HG02870 (cell line): ENCODE results near the gene SEC14L5.
A peak's percentile ranks its signal among the peaks of the same experiment; 100 is the strongest.
"Not testable (repeated sequence)": the region's sequence is repeated elsewhere in the genome, so short reads cannot be mapped to it uniquely, and the experiment has no call there.

Experiments used
- ATAC-seq: cut with Tn5 transposase; IDR thresholded peaks from one replicate; pipeline ENCODE4 v1.9.1; 2021; ENCODE audit warnings: mild to moderate bottlenecking, moderate library complexity; ENCODE audit not compliant: unreplicated experiment

SEC14L5 gene

DNA sequence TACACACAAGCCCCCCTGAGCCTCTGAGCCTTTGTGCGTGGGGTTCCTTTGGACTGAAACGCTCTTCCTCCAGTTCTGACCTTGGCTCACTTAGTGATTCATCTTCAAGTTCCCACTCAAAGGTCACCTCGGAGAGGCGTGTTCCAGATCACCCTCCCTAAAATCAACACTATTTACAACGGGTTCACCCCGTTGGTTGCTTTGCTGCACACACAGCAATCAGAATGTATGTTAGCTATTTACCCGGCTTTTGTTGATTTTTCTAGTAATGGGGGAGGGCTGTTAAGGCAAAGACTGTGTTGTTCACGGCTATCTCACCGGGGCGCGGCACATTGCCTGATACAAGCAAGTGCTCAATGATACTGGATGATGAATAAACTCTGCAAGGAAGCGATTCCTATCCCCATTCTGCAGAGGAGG, 74.6 kb downstream of the SEC14L5 start:
- ATAC-seq: no peak

DNA sequence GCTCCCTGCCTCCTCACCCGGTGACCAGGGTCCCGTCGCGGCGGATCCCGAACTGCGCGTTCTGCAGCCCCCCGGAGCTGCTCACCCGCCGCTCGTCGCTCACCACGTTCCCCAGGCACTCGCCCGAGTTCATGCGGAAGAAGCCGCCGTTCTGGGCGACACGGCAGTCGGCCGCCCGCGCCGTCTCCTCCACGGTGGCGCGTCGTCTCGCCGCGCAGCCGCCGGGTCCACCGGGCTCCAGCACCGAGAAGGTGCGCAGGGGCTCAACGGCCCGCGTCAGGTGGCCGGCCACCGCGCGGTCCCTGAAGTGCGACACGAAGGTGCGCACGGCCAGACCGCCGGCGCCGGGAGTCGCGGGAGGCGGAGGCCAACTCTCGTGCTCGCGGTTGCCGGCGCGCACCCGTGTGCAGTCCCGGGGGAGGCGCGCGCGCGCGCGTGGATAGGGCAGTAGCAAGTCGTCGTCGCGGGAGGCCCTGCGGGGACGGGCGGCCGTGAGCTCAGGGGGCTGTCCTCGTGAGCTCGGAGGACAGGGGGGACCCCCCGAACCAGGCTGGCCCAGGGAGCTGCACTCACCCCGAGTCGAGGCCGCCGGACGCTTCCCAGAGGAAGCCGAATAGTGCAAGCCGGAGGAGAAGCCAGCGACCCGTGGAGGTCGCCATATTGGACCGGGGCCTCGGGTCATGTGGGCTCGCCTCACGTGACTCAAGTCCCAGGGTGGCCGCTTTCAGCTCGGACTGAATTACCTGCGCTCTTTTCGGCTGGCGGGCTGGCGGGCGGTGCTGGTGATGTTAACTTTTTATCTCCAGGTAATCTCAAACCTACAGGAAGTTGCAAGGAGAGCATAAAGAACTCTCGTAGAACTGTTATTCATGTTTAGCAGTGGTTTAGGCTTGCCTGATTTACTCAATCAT, 75.4 kb downstream of the SEC14L5 start, which contains the start of gene NAGPA:
TSS of gene NAGPA (minus strand) at position 680 of the 911 bp plus-strand sequence. CDS start at position 659, 21 bp downstream.
- ATAC-seq: peak; percentile 84

DNA sequence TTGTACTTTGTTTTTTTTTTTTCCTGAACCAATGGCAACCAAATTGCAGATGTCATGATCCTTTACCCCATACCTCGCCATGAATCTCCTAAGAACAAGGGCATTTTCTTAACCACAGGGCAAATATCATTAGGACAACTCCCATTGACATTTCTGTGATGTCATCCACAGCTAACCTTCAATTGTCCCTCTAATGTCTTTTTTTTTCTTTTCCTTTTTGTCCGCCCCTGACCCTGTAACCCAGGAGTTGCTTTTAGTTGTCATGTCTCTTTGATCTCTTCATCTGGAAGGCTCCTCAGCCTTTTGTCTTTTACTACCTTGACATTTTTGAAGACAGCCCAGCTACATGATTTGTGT, 76.0 kb downstream of the SEC14L5 start:
- no peak for ATAC-seq

DNA sequence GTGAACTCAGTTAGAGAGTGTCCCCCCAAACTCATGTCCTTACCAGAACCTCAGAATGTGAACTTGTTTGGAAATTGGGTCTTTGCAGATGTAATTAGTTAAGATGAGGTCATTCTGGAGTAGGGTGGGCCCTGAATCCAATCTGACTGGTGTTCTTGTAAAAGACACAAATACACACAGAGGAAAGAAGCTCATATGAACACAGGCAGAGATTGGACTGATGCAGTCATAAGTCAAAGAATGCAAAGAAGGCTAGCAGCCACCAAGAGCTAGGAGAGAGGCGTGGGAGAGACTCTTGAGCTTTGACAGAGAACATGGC, 77.7 kb downstream of the SEC14L5 start:
- no peak for ATAC-seq

DNA sequence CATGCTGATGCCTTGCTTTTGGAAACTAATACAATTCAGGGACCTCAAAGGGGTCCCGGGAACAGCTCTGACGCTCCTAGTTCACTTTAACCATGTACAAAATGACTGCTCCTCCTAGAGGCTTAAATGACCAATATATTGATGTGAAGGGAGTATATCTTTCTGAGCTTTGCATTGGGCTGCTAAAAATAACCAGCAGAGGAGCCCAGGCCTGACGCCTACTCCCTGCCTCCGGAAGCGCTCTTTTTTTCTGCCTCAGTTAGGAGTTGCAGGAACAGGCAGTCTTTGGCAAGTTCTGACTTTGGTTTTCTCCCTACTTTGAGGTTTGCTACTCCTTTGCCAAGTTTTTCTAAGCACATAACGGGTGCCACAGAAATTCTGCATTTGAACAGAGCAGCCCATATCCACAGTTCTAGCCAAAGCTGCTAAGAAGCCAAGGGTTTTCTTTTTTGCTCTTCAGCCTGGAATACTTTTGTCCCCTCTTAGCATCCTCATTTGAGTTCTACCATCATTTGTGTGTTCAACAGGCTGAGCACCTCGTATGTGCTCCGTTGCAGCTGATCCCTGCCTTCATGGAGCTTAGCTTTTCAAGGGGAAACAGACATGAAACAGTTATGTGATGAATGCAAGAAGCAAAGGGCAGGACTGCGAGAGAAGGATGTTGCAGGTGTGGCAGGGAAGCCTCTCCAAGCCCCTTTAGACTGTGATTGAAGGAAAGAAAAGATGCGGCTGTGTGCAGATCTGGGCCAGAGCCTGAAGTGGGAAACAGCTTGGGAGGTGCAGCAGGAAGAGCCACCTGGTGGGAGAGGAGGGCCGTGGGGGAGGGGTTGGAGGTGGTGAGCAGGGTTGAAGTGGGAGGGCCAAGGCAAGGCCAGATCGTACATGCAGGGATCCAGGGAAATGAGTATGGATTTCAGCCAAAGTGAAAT, 78.4 kb downstream of the SEC14L5 start:
- no peak for ATAC-seq

DNA sequence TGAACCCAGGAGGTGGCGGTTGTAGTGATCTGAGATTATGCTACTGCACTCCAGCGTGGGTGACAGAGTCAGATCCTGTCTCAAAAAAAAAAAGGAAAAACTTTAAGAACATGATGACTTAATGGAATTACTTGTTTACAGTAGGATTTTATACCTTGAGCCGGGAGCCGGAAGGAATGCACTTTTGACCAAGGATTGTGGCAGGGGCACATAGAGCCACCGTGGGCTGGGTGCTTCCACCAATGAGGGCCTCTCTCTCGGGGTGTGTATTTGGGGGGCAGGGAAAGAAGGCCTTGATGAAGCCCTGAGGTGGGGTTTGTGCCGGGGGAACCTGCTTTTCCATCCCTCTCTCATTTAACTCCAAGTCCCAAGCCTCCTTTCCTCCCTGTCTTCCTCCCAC, 82.3 kb downstream of the SEC14L5 start:
- no peak for ATAC-seq

DNA sequence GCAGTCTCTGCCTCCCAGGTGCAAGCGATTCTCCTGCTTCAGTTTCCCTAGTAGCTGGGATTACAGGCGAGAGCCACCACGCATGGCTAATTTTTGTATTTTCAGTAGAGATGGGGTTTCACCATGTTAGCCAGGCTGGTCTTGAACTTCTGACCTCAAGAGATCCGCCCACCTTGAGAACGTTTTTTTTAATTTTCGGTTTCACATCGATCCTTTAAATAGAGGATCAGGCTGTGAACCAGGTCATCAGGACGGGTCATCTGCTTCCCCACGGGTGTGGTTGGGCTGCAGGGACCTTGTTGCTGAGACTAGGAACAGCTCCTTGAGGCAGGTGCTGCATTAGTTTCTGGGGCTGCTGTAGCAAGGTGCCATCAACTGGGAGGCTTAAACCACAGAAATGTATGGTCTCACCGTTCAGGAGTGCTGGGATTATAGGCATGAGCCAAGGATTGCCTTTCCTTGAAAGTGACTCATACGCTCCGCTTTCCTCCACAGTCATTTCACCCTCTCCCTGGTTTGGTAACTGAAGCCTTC, 83.5 kb downstream of the SEC14L5 start:
- peak; percentile 76 for ATAC-seq

DNA sequence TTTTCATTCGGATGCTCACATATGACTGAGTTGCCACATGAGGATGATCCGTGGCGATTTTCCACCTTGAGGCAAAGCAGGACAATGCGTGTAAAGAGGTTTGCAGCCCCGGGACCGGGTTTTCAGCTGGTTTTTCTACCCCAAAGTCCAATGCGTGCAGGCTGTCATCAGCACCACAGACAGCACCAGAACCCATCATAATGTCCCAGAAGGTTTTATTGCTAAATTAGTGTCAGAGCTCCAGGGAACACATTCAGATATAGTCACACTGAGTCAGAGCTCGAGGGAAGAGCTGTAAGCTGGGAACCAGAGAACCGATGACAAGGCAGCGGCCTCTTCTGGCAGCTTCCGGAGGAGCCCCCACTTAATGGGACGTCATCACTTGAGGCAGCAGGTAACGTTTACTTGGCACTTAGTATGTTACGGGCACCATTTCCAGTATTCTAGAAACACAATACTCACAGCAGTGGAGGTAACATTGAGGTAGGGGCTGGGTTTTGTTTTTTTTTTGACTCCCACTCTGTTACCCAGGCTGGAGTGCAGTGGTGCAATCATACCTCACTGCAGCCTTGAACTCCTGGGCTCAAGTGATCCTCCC, 84.5 kb downstream of the SEC14L5 start:
- ATAC-seq: no peak

DNA sequence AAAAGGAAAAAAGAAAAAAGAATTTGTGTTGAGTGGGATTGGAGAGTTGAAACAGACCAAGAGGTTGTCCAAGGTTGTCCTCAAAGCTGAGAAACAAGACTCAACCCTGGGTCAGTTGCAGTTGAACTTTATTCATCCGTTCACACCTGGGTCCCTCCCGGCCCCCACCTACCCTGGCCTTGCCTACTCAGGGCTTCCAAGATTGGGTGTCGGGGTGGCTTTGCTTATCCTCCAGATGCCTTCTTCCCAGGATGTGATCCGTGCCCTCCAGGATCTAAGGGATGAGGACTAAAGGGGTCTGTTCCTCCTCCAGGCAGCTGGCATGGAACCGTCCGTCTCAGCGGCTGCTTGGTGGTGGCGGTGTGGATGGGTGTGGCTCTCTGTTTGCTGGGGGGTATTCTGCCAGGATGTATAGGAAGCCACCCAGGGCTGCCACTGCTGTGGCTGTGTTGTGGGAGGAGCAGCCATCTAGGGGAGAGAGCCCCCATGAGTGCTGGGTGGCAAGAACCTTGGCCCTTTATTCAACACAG, 85.9 kb downstream of the SEC14L5 start:
- no peak for ATAC-seq

DNA sequence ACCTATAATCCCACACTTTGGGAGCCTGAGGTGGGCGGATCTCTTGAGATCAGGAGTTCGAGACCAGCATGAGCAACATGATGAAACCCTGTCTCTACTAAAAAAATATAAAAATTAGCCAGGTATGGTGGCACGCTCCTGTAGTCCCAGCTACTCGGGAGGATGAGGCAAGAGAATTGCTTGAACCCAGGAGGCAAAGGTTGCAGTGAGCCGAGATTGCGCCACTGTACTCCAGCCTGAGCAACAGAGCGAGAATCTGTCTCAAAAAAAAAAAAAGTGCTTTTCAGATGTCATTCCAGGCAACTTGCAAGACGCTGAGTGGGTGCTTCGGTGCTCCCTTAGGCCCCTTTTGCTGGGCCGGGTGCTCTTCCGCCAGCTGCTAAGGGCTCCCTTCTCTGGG, 86.5 kb downstream of the SEC14L5 start:
- not testable (repeated sequence) for ATAC-seq

DNA sequence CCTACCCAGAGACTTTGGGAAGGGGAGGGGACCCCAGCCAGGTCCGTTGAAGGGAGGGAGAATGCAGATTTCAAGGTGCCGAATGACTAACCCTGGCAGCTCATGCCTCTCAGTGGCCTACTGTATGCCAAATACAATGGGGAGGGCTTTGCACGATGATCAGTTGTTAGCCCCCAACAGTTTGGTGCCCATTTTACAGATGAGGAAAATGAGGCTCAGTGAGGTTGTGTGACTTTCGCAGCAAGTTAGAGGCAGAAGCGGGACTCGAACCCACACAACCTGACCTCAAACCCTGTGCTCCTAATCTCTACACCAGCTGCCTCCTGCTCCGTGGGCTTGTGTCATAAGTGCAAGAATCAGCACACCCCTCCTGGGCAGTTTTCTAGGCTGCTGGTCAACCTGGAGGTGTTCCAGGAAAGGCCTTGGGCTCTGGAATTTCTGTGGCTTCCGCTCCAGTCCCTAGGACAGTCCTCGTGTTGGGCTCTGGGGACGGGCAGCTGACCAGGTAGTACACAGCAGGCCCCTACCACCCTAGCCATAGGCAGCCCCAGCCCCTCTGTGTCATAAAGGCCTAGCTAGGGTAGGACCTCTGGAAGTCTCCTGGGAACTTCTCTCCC, 87.5 kb downstream of the SEC14L5 start:
- no peak for ATAC-seq

DNA sequence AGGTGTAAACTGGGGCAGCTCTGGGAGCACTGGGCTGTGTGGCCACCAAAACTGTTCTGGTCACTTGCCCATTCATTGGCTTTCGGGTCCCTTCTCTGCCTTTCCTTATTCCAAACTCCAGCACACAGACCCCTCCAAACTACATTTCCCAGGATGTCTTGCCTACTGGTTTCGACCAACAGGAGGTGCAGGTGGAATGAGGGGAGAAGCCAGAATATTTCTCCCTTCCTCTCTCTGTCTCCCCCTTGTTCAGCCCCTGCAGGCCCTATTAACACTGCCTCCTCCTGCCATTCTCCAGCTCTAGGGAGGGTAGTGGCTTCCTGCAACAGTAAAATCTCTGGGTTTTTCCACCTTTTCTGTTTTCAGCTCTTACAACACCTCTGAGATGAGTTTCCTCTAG, 88.8 kb downstream of the SEC14L5 start:
- ATAC-seq: no peak

DNA sequence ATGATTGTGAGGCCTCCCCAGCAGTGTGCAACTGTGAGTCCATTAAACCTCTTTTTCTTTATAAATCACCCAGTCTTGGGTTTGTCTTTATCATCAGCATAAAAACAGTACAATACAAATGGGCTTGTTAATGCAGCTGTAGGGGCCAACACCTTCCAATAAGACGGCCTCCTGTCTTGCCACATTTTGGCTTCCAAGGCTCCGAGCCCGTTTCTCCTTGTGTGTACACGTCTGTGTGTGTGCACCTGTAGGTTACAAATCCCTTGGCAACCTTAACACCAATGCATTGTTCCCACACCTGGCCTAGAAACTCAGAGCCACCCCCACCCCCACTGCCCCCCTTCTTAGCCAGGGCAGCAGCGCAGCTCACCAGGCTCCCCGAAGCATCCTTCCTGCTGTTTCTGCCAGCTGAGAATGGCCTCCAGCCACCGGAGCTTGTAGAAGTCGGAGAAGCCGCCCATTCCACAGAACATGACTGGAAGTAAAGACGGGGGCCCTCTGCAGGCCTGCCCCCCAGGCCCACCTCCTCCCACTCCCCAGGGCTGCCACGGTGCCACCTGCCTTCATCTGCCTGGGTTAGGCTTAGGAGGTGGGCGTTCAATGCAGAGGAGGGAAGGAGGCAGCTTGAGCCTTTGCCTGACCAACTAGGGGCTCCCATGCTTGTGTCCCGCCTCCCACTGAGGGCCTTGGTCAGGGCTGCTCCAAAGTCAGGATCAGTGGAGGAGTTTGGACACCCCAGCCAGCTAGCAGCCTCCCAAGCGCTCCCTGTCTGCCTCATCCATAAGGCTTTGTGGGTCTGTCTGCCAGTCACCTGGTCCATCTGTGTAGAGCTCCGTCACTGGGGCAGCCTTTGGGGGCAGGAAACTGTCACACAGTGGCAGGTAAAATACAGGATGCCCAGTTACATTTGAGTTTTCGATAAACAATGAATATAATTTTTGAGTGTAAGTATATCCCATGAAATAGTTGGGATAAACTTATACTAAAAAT, 97.0 kb downstream of the SEC14L5 start:
- ATAC-seq: no peak

DNA sequence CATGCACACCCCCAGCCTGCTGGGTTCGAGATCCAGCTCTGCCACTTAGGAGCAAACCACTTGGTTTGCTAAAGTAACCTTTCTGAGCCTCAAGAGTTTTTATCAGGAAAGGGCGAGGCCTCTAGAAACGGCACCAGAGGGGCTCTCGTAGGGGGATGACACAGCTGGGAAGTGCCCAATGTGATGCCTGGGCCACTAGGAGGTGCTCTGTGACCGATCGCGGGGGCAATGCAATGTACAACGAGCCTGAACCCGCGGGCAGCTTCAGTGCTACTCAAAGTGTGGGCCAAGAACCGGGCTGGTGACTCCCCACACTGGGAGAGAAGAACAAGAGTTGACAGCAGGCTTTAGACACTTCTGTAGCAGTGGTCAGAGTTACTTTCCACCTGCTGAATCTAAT, 98.2 kb downstream of the SEC14L5 start:
- ATAC-seq: no peak

DNA sequence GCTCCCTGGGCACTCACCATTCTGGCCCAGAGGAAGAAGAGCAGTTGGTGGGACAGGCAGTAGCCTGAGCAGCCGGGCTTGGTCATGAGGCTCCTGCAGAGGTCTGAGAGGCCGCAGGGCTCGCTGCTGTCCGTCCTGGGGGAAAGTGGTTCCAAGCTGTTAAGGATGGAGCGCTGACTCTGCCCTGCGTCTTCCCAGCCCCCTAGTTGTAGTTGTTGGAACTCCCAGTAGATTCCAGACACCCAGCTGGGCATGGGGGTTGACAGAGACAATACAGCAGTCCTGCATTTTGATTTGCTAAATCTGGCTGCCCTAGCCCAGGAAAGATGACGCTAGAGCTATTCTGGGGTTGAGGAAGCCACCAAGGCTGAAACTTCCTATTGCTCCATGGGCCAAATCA, 100.3 kb downstream of the SEC14L5 start:
- no peak for ATAC-seq

DNA sequence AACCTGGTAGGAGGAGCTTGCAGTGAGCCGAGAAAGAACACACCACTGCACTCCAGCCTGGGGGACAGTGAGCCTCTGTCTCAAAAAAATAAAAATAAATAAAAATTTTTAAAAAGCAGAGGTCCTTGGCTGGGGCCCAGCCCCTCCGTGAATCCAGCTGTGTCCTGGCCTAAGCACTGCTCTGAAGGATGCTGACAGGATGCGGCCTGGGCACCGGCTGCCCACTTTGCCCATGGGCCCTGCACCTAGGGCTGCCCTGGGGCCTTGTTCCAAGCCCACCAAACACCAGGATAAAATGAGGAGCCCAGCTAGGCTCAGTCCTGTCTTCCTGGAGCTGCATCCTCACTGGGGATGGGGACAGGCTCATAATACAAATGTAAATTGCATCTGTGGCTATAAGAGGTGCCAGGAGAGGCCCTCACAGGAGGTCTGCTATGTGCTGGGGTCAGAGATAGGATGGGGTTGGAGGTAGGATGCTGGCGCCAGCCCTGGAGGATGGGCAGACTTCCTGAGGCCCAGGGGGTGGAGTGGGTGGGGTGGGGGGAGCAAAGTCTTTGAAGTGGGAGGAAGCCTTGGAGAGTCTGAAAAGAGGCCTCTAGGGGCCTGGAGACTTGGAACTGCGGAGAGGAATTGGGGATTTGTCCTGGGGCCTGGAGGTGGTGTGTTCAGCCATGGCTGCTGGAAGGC, 101.4 kb downstream of the SEC14L5 start:
- no peak for ATAC-seq

DNA sequence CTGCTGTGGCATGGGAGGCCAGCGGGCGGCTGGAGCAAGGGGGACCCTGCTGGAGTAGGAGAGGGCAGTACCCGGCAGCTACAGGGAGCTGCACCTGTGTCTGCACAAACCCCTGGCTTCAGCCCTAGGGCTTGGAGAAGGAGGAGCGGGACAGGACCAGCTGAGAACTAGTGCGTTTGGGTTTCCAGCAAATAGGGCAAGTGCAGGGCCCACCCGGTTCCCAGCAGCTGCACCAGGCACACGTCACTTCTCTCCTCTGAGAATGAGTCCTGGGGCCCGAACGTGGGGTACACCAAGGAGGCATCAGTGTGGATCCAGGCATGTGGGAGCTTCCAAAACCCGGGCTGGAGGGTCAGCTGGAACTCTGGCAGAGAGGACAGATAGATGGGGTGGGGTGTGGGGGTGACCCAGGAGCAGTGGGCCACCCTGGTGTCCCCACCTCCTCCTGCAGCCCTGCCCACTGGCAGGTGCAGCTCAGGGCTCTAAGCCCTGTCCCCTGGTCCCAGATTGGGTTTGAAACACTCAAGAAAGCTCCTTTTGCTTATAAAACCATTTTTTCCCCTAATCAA, 102.0 kb downstream of the SEC14L5 start:
- no peak for ATAC-seq

DNA sequence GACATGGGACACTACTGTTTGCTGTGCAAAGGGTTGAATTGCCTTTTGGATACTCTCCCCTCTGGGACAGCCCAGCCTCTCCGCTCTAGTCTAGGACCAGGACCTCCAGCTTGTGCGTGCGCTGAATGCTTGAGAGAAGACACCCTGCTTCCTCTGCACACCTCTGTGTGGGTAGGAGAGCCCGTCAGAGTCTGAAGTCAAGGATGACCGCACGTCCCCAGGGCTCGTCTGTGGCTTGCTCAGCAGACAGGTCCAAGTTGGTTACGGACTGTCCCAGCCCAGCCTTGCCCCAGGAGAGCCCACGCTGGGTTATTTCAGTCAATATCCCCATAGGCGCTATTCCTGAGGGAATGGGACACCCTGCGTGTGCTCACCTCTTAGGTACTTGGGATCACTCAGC, 103.9 kb downstream of the SEC14L5 start:
- ATAC-seq: no peak
